Activated B cell treated with CpG ODN at 0.5 μM for 24 hours (primary cell): ENCODE results near the gene EFCAB8. TPM values are rescaled to one million over a fixed set of nuclear protein-coding genes. Genes with fewer than 3 reads are reported as not detected.

Experiments
- ATAC-seq: fragments of 200-7000 bp; cut with Tn5 transposase; one replicate; pipeline ENCODE4 v1.10.0; 2021; ENCODE audit warnings: low read depth, mild to moderate bottlenecking, moderate library complexity
- CTCF ChIA-PET: fragments of 350-600 bp; sonication (Branson Sonifier 250); formaldehyde crosslinking; loops from one replicate; lab custom pipeline; 2021; ENCODE audit warnings: antibody characterized with exemption; lab: Charles Lee
- POLR2A ChIA-PET: fragments of 350-600 bp; sonication (Branson Sonifier 250); formaldehyde crosslinking; loops from one replicate; lab custom pipeline; 2021; ENCODE audit warnings: antibody characterized with exemption; lab: Charles Lee
- DNase-seq: peaks from one replicate; pipeline ENCODE4 v3.0.0; 2022
- H3K27ac Mint-ChIP-seq: one replicate; pipeline ENCODE4 v1.8.0; 2020; ENCODE audit warnings: mixed read lengths
- H3K27me3 Mint-ChIP-seq: one replicate; pipeline ENCODE4 v1.8.0; 2021; ENCODE audit warnings: mixed read lengths
- H3K36me3 Mint-ChIP-seq: one replicate; pipeline ENCODE4 v1.8.0; 2021; ENCODE audit warnings: low read depth, mixed read lengths
- H3K4me1 Mint-ChIP-seq: one replicate; pipeline ENCODE4 v1.8.0; 2021; ENCODE audit warnings: mixed read lengths
- H3K4me3 Mint-ChIP-seq: one replicate; pipeline ENCODE4 v1.8.0; 2020; ENCODE audit warnings: mild to moderate bottlenecking, mixed read lengths
- H3K9me3 Mint-ChIP-seq: one replicate; pipeline ENCODE4 v1.8.0; 2020; ENCODE audit warnings: mixed read lengths
- intact Hi-C: fragments of 100-400 bp; cut with micrococcal nuclease; formaldehyde crosslinking; loops from one replicate; pipeline ENCODE4 v1.15.1; 2024
- total RNA-seq: library from RNA; stranded (reverse); gene quantifications from 2 replicates; pipeline ENCODE4 v1.2.3, GENCODE V29; 2022
- TF ChIP-seq, protein P1 (sequence below): fragments of 200-600 bp; IDR thresholded peaks from one replicate; pipeline ENCODE4 v1.8.0; 2022; ENCODE audit warnings: antibody characterized with exemption, mild to moderate bottlenecking

The EFCAB8 gene
- total RNA-seq, 1 donor from 2014 or later = 0.71 TPM

DNA sequence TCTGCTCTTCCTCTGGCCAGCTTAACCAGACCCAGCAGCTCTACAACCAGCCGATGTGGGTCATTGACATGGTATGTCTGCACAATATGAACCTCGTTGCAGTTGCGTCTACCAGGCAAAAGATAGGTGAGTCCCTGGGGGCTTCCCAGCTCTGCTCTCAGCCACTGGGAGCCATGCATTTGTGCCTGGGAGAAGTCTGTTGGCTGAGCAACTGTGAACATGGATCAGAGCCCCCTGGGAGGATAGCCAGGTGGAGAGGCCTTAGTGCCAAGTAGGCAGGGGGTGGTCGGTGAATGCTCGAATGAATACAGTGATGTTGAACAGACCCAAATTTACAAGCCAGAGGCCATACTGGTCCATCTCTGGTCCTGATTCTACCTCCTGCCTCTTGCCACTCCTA is 30.6 kb downstream of the EFCAB8 start:
- TF ChIP-seq, protein P1, sequence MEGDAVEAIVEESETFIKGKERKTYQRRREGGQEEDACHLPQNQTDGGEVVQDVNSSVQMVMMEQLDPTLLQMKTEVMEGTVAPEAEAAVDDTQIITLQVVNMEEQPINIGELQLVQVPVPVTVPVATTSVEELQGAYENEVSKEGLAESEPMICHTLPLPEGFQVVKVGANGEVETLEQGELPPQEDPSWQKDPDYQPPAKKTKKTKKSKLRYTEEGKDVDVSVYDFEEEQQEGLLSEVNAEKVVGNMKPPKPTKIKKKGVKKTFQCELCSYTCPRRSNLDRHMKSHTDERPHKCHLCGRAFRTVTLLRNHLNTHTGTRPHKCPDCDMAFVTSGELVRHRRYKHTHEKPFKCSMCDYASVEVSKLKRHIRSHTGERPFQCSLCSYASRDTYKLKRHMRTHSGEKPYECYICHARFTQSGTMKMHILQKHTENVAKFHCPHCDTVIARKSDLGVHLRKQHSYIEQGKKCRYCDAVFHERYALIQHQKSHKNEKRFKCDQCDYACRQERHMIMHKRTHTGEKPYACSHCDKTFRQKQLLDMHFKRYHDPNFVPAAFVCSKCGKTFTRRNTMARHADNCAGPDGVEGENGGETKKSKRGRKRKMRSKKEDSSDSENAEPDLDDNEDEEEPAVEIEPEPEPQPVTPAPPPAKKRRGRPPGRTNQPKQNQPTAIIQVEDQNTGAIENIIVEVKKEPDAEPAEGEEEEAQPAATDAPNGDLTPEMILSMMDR = no peak
- DNase-seq (no peak), ATAC-seq (no peak)
- H3K27ac Mint-ChIP-seq = no peak overlapping the region
- ChIA-PET POLR2A (no interaction called here), CTCF (no interaction called here)
- no peak overlapping the region for H3K4me3 Mint-ChIP-seq
- H3K36me3 Mint-ChIP-seq = no peaks in the 10 kb centered on the region
- no peaks in the 10 kb centered on the region for H3K4me1 Mint-ChIP-seq
- H3K9me3 Mint-ChIP-seq = no peaks in the 10 kb centered on the region
- intact Hi-C loops = no loop called here
- no peaks in the 10 kb centered on the region for H3K27me3 Mint-ChIP-seq

DNA sequence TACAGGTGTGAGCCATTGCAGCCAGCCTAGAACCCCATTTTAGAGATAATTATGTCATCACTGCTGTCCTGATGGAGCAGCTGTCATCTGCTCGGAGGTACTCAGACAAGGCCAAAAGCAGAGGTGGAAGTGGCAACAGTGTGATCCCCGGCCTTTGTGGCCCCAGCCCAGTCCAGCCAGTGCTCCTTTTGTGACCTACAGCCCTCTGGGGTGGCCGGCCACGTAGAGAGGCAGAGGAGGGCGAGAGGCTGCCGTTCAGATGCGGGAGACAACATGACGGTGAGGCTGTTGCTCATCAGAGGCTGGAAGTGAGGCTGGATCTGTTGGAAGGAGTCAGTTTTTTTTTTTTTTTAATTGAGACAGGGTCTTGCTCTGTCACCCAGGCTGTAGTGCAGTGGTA is 32.8 kb downstream of the EFCAB8 start:
- DNase-seq (no peak), ATAC-seq (no peak)
- no peaks in the 10 kb centered on the region for H3K27me3 Mint-ChIP-seq
- H3K36me3 Mint-ChIP-seq = no peaks in the 10 kb centered on the region
- H3K27ac Mint-ChIP-seq = no peak overlapping the region
- TF ChIP-seq, protein P1 = no peak
- H3K4me1 Mint-ChIP-seq = no peaks in the 10 kb centered on the region
- intact Hi-C loops = no loop called here
- H3K4me3 Mint-ChIP-seq = no peak overlapping the region
- H3K9me3 Mint-ChIP-seq = no peaks in the 10 kb centered on the region
- CTCF ChIA-PET = no interaction called here
- POLR2A ChIA-PET = no interaction called here

DNA sequence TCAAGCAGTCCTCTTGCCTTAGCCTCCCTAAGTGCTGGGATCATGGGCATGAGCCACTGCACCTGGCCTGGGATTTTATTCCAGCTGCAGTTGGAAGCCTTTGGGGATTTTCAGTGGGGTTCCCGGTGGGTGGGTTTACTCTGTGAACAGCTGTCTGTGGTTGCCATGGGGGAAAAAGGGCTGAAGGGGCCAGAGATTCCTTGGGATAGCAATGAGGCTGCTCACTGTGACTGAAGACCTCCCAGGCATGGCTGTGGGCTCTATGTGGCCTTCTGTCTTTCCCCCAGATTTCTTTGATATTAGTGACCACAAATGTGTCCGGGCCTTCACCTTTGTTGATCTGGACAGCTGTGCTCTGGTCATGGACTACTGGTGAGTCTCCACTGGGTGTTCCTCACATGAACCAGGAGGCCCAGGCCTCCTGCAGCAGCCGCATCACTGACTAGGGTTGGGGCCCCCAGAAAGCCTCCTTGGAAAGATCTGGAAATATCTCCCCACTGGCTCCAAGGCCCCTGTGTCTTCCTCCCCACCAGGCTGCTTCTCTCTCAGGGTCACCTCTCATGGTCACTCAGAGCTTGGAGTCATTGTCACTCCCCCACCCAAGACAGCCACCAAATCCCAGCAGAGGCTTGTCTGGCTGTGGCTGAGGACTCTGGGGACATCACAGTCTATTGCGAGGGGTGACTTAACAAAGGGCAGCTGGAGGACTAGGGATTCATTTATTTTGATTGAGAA is 33.4 kb downstream of the EFCAB8 start:
- CTCF ChIA-PET = interaction anchor here (0.6 kb wide), 1 partner anchor 196 kb away, joined by 3 read pairs; no protein-coding TSS in a partner anchor
- H3K27ac Mint-ChIP-seq = no peak overlapping the region

DNA sequence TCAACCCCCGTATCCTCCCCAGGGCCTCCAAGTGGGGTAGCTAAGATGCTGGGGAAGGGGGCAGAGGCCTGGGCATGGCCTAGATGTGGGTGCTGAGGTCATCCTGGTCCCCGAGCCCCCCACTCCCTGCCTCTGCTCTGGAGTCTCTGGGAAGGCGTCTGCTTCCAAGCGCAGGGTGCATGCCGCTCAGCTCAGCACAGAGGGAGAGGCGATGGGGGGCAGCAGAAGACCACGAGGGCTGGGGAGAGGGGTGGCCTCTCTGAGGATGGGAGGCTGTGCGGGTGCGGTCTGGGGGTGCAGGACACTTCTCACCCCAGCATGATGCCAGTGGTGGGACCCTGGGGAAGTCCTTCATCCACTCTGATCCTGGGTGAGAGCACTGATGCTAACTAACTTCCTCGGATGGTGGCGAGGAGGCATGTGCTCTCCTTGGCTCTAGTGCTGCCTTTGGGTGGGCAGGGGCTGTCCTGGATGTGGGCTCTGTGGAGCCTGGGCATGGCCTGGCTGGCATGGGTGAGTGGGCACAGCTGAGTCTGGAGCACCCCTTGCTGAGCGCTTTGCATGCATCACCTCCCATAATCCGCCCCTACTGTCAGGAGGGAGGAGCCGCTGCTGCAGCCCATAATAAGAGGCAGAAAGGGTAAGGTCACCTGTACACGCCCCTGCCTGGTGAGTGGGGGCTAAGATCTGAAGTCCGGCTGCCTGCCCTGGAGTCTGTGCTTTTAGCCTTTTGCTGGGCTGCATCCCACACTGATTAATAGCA is 34.7 kb downstream of the EFCAB8 start:
- H3K4me3 Mint-ChIP-seq = no peak overlapping the region
- no peak overlapping the region for H3K27ac Mint-ChIP-seq
- ChIA-PET POLR2A (no interaction called here), CTCF (no interaction called here)
- no peaks in the 10 kb centered on the region for H3K9me3 Mint-ChIP-seq
- ATAC-seq = no peak
- TF ChIP-seq, protein P1 = no peak
- DNase-seq = no peak
- no peaks in the 10 kb centered on the region for H3K4me1 Mint-ChIP-seq
- H3K36me3 Mint-ChIP-seq = no peaks in the 10 kb centered on the region
- no peaks in the 10 kb centered on the region for H3K27me3 Mint-ChIP-seq
- intact Hi-C loops = no loop called here

More for the DNA sequence above, 33.4 kb downstream of the EFCAB8 start:
- ATAC-seq (no peak), DNase-seq (no peak)
- TF ChIP-seq, protein P1 = no peak
- intact Hi-C loops = no loop called here
- H3K36me3 Mint-ChIP-seq = no peaks in the 10 kb centered on the region
- H3K9me3 Mint-ChIP-seq = no peaks in the 10 kb centered on the region
- H3K4me1 Mint-ChIP-seq = no peaks in the 10 kb centered on the region
- POLR2A ChIA-PET = no interaction called here
- no peak overlapping the region for H3K4me3 Mint-ChIP-seq
- no peaks in the 10 kb centered on the region for H3K27me3 Mint-ChIP-seq

DNA sequence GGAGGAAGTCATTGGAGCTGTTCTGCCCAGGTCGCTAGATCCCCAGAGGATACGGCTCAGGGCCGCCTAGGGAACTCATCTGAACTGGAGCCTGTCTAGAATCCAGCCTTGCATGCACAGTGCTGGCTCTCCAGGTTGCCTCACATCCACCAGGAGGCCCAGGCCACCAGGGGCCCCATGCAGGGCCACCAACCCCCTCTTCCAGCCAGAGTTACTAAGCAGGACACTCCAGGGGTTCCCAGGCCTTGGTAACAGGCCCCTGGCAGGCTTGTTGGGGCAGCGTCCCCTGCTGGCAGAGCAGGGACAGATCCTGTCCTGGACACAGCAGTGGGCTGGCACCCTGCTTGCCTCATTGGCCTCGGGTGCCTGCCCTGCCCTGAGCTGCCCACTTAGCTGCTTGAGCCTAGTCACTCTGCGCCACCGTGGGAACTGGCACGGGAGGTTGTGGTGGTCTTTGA is 35.3 kb downstream of the EFCAB8 start:
- Mint-ChIP-seq H3K4me1 (no peaks in the 10 kb centered on the region), H3K36me3 (no peaks in the 10 kb centered on the region), H3K27me3 (no peaks in the 10 kb centered on the region), H3K4me3 (no peak overlapping the region), H3K27ac (no peak overlapping the region), H3K9me3 (no peaks in the 10 kb centered on the region)
- TF ChIP-seq, protein P1 = no peak
- CTCF ChIA-PET = interaction anchor here (1.0 kb wide), 1 partner anchor 104 kb away, joined by 6 read pairs; no protein-coding TSS in a partner anchor
- POLR2A ChIA-PET = no interaction called here
- no peak for ATAC-seq
- no peak for DNase-seq
- intact Hi-C loops = no loop called here
